DOHH2 (cell line): Measurements from ENCODE around the gene ZCWPW1.

Source experiments
- CTCF ChIP-seq: fragments of 200-600 bp; sonication (generic); IDR thresholded peaks from one replicate; pipeline ENCODE4 v1.5.1; 2014; ENCODE audit warnings: antibody characterized with exemption, mild to moderate bottlenecking, low read depth, low read length; ENCODE audit not compliant: poor library complexity, severe bottlenecking
- EZH2phosphoT487 ChIP-seq: fragments of 200-600 bp; sonication (generic); IDR thresholded peaks from 2 replicates; pipeline ENCODE4 v1.6.1; 2017; ENCODE audit warnings: borderline replicate concordance, mild to moderate bottlenecking, antibody characterized with exemption, low read length, moderate library complexity, mixed read lengths

- TF ChIP-seq CTCF (no peak), EZH2phosphoT487 (no peak)
Observed at GRCh38 chr7:100430493-100431285, 2.2 kb upstream of the ZCWPW1 start.
